ENCODE measurements around the gene CADPS2. TPM values are rescaled to one million over a fixed set of nuclear protein-coding genes. Genes with fewer than 3 reads are reported as not detected.
"Not testable (repeated sequence)": the region's sequence is repeated elsewhere in the genome, so short reads cannot be mapped to it uniquely, and the experiment has no call there.

The CADPS2 gene
- total RNA-seq, 6 experiments from 2014 or later = 7.6 to 14.7 (median 9.4) TPM

DNA sequence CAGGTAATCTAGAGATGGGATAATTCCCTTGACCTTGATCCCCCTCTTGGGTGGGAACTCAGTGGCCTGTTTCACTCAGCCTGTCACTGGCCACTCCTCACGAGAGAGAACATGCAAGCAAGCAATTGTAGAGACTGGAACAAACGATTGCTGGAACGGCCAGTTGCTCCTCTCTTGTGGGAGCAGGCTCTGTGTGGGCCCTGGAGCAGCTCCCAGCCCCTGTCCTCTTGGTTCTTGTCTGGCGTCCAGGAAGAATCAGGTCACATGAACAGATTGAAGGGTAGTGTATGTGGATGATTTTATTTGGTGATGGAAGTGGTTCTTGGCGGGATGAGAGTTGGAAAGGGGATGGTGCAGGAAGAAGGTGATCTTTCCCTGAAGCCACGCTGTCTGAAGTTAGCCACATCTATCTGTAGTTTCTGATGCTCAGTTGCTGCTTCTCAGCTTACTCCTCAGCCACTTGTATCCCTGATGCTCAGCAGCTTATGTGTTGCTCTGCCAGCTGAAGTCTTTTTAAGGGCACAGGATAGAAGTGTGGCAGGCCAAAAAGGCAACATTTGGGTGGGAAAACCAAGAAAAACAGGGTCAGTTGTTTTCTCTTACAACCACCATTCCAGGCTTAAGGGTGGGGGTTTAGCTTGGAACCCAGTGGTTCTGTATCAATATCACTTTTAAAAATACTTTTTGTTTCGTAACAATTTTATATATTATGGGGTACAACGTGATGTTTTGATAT, 203.3 kb downstream of the CADPS2 start:
- no peak for DNase-seq
- no peak overlapping the region for H3K4me3 ChIP-seq
- intact Hi-C loops (cut with DNase I) = no loop called here
- TF ChIP-seq POLR2A (IDR thresholded peaks at IDR 0.05) = no peak
- TF ChIP-seq, protein P1, sequence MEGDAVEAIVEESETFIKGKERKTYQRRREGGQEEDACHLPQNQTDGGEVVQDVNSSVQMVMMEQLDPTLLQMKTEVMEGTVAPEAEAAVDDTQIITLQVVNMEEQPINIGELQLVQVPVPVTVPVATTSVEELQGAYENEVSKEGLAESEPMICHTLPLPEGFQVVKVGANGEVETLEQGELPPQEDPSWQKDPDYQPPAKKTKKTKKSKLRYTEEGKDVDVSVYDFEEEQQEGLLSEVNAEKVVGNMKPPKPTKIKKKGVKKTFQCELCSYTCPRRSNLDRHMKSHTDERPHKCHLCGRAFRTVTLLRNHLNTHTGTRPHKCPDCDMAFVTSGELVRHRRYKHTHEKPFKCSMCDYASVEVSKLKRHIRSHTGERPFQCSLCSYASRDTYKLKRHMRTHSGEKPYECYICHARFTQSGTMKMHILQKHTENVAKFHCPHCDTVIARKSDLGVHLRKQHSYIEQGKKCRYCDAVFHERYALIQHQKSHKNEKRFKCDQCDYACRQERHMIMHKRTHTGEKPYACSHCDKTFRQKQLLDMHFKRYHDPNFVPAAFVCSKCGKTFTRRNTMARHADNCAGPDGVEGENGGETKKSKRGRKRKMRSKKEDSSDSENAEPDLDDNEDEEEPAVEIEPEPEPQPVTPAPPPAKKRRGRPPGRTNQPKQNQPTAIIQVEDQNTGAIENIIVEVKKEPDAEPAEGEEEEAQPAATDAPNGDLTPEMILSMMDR (IDR thresholded peaks at IDR 0.05) = no peak
- no peak for ATAC-seq
- no peaks in the 10 kb centered on the region for H3K36me3 ChIP-seq
- no peaks in the 10 kb centered on the region for H3K27me3 ChIP-seq
- no peaks in the 10 kb centered on the region for H3K9me3 ChIP-seq
- WGBS (ENCODE audit: insufficient coverage, low coverage, low lambda C conversion rate, missing lambda C conversion rate) = 80% methylated on average over 7 of the region's 8 CpGs
- H3K27ac ChIP-seq = no peak overlapping the region
- peaks cover 0 to 7% (median 0%) of the 10 kb centered on the region in 4 donors for H3K4me1 ChIP-seq

DNA sequence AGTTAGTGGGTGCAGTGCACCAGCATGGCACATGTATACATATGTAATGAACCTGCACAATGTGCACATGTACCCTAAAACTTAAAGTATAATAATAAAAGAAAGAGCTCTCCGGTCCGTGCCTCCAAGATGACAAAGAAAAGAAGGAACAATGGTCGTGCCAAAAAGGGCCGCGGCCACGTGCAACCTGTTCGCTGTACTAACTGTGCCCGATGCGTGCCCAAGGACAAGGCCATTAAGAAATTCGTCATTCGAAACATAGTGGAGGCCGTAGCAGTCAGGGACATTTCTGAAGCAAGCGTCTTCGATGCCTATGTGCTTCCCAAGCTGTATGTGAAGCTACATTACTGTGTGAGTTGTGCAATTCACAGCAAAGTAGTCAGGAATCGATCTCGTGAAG, 205.1 kb downstream of the CADPS2 start:
- intact Hi-C loops (cut with DNase I); H3K9me3 ChIP-seq; DNase-seq; H3K4me1 ChIP-seq; H3K27ac ChIP-seq; H3K36me3 ChIP-seq; H3K4me3 ChIP-seq; H3K27me3 ChIP-seq; ATAC-seq: not testable (repeated sequence)
- 95% methylated on average over 8 of the region's 16 CpGs for WGBS (ENCODE audit: insufficient coverage, low coverage, low lambda C conversion rate, missing lambda C conversion rate)

DNA sequence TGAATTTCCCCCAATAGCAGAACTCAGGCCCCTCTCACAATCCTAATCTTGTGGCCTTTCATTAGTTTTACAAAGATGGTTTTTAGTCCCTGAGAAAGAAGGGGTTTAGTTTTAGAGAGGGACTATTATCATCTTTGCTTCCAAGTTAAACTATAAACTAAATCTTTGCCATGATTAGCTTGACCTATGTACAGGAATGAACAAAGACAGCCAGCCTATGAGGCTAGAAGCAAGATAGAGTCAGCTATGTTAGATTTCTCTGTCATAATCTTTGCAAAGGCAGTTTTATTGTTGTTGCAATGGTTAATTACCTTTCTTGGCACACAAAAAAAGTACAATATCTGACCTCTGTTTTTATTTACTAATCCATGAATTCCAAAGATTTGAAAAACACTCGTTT, 206.4 kb downstream of the CADPS2 start:
- Histone ChIP-seq H3K9me3 (no peaks in the 10 kb centered on the region), H3K4me1 (peaks cover 0 to 3% (median 0%) of the 10 kb centered on the region in 4 donors), H3K27ac (no peak overlapping the region), H3K36me3 (no peaks in the 10 kb centered on the region), H3K27me3 (no peaks in the 10 kb centered on the region), H3K4me3 (no peak overlapping the region)
- DNase-seq = no peak
- ATAC-seq = no peak
- intact Hi-C loops (cut with DNase I) = no loop called here
- 30% methylated on average over 1 of the region's 1 CpG for WGBS (ENCODE audit: insufficient coverage, low coverage, low lambda C conversion rate, missing lambda C conversion rate)
- TF ChIP-seq POLR2A (IDR thresholded peaks at IDR 0.05) = no peak
- TF ChIP-seq, protein P1 (IDR thresholded peaks at IDR 0.05) = no peak

DNA sequence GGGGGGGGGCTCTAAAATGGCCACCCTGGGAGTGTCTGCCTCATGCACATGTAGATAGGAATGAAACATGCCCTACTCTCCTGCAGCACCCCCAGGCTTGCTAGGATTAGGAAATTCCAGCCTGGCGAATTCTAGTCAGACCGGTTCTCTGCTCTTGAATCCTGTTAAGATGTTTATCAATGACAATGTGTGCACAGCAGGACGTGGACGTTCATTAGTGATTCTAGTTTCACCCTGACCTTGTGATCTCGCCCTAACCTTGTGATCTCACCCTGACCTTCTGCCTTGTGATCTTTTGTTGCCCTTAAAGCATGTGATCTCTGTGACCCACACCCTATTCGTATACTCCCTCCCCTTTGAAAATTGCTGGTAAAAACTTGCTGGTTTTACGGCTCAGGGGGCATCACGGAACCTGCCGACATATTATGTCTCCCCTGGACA, 207.0 kb downstream of the CADPS2 start:
- H3K9me3 ChIP-seq; ATAC-seq; H3K4me1 ChIP-seq; H3K27me3 ChIP-seq; DNase-seq; H3K4me3 ChIP-seq; H3K36me3 ChIP-seq; intact Hi-C loops (cut with DNase I); H3K27ac ChIP-seq: not testable (repeated sequence)
- 56% methylated on average over 8 of the region's 9 CpGs for WGBS (ENCODE audit: insufficient coverage, low coverage, low lambda C conversion rate, missing lambda C conversion rate)

DNA sequence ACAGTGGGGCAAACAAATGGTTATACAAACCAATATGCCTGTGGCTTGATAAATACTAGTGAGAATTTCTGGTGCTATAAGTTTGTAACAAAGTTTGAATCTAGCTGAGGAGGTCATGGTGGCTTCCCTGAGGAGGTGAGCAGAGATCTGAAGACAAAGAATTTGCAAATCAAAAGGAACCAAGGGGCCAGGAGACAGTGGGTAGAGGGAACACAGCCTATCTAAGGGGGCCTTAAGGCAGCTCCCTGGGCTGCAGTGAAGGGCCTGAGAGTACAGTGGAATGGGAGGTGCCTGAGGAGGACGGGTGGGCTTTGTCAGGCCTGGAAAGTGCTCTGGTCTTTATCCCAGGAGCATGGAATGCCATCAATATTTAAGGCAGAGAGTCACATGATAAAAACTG, 209.1 kb downstream of the CADPS2 start:
- Histone ChIP-seq H3K9me3 (no peaks in the 10 kb centered on the region), H3K4me3 (no peak overlapping the region), H3K27me3 (no peaks in the 10 kb centered on the region), H3K4me1 (no peaks in the 10 kb centered on the region), H3K36me3 (no peaks in the 10 kb centered on the region), H3K27ac (no peak overlapping the region)
- intact Hi-C loops (cut with DNase I) = no loop called here
- DNase-seq (no peak), ATAC-seq (no peak)
- 57% methylated on average over 1 of the region's 1 CpG for WGBS (ENCODE audit: insufficient coverage, low coverage, low lambda C conversion rate, missing lambda C conversion rate)
- TF ChIP-seq, protein P1 (IDR thresholded peaks at IDR 0.05) = no peak
- no peak for TF ChIP-seq POLR2A (IDR thresholded peaks at IDR 0.05)

Data from right lobe of liver (tissue), 6 donors.